ENCODE data around the gene BNC2.
"Not testable (repeated sequence)": the region's sequence is repeated elsewhere in the genome, so short reads cannot be mapped to it uniquely, and the experiment has no call there.

BNC2 gene

DNA sequence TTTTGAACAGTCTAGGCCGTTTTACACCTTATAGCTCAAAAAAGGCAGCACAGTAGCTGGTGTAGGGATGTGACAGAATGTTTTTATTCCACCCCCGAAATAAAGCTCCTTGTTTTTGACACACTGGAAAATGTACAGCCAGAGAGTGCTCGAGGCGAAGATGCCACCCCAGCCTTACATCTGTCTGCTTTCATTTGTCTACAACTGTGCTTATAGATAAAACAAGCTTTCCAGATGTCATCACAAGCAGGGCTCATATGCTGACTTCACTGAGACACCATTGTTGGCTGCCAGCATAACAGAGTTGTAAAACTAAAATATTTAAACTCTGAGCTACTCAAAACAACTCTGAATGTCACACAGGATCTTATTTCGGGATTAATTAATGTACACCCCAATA is 386.3 kb downstream of the BNC2 start:
- DNase-seq, result no peak

GRCh38 chr9:16482764-16483163 is 387.7 kb downstream of the BNC2 start:
- no peak for DNase-seq

DNA sequence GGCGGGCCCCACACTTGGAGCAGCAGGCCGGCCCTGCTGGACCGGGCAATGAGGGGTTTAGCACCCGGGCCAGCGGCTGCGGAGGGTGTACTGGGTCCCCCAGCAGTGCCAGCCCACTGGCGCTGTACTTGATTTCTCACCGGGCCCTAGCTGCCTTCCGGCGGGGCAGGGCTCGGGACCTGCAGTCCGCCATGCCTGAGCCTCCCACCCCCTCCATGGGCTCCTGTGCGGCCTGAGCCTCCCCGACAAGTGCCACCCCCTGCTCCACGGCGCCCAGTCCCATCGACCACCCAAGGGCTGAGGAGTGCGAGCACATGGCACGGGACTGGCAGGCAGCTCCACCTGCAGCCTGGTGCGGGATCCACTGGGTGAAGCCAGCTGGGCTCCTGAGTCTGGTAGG is 389.9 kb downstream of the BNC2 start:
- DNase-seq, result not testable (repeated sequence)

GRCh38 chr9:16475996-16476395 is 394.5 kb downstream of the BNC2 start:
- no peak for DNase-seq

- DNase-seq, result no peak
These were observed 395.2 kb downstream of the BNC2 start for GRCh38 chr9:16475257-16475656.

GRCh38 chr9:16469184-16469583 is 401.3 kb downstream of the BNC2 start:
- no peak for DNase-seq

DNA sequence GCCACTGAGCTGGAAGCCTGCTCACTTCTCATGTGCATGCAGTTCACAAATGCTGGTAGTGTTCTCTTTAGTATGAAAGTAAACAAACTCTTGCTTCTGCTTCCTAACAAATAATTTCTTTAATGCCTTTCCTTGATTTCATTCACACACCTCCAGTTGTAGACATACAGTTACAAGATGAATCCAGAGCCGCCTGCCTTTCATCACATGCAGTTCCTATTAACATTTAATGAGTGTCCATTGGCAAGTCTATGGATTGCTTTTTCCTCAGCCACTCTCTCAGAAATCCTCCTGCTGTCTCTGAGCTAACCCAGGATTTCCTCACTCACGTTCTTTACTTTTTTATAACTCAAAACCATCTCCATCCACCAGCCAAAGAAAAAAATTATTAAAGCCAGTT is 408.6 kb downstream of the BNC2 start:
- no peak for DNase-seq

DNA sequence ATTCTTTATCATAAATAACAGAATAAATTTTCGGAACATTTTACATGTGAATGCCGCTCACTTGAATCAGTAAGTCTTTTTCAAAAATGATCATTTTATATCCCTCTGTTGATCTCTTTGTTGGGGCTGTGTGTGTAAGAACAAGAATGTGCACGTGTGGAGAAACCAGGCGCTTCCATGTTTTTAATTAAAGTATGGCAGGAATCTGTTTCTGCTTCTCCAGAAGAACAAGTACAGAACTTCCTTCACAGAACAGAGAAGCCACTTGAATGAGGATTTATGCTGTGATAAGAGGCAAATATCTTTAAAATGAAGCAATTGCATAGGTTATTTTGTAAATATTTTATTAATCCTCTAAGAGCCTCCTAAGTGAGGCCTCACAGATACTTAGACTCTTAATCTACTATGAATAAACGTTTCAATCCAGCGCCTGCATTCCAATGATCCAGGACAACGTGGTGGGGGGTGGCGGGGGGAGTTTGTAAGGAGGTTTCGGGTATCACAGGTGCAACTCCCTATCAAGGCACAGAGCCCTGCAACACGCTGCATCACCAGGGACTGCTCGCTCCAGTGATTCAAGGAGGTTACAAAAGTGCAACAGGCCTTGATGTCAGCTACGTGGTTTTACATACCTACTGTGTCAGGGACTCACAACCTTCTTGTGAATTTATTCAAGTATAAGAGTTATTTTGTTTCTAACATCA is 409.2 kb downstream of the BNC2 start:
- no peak for DNase-seq

DNA sequence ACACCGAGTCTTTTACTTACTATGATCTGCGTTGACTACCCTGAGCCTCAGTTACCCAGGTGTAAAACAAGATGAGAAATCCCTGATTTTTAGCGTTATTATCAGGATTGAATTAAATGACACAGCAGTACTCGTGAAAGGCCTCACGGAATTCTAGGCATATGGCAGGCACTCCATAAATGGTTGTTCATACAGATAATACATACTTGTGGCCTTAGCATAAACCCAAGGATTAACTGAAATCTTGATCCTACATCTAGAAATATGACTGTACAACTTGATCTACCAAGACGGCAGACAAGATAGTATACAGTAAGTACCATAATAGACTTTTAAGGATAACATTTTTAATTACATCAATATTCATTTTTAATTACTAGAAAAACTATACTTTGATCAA is 409.8 kb downstream of the BNC2 start:
- DNase-seq, result no peak

DNA sequence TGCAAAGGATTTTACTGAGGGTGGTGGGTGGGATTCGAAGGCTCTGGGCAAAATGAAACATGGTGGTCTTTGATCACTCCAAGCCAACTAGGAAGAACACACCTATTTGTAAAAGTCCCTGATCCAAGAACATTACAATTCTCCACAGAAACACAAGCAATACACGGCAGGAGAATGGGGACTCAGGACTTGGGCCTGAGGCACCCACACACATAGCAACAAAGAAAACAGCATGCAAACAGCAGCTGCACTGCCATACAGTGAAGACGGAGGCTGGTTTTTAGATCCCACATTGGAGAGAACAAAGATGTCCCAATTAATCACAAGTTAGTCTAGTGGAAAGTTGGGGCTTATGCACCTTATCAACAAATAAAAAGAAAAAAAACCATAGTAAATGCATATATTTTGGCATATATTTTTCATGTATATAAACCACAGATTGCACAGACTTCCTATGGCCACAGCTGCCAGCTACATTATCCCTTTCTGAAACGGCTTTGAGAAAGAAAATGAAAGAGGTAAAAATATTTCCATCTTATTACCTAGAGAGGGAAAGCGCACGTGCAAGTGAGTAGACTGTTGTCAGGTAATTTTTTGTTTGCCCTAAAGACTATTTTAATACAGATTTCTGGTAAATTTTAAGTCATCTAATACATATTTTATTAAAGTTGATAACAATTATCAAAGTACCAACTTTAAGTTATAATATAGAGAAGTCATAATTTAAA is 410.9 kb downstream of the BNC2 start:
- no peak for DNase-seq

DNA sequence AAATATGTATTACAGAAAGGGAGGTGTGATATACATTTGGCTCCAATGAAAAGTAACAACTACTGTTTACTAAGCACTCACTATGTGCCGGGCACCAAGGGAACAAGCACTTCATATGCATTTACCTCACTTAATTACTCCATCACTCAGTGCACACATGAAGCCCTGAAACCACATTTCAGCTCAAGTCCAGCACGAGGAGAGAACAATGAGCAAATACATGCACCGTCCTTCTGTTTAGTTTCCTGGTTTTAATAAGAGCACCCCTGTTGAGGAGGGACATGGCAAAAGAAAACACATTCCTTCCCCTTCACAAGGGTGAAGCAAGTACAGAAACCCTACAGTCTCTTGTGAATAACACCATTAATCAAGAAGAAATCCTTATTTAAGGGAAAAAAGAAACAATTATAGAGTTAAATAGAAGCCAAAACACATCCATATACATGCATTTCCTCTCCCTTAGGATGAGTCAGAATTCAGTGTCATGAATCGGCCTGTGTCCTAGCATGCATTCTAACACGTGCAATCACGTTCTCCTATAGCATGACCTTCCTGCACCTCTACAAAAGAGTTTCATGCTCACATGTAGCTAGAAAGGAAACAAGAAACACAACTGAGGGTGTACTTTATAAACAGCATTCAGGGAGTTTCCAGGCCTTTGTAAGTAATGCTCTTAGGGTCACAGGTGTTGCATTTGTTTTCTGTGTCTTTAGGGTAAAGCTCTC is 411.6 kb downstream of the BNC2 start:
- DNase-seq, result no peak

DNA sequence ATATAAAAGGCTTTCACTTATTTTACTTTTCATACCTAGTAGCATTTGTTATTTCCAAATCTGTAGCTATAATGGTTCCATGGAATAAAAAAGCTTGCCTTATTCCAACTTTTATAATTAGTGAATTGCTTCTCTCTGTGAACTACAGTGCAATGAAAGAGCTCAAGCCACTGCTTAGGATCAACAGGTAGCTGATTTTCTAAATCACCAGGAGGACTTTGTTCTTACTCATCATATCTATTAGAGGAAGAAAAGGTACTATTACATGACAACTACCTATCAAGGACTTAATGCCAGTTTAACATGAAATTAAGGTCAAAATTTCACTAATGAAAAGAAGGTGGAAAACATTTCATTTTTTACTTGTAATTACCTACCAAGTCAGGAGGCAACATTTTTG is 414.6 kb downstream of the BNC2 start:
- DNase-seq, result no peak

DNA sequence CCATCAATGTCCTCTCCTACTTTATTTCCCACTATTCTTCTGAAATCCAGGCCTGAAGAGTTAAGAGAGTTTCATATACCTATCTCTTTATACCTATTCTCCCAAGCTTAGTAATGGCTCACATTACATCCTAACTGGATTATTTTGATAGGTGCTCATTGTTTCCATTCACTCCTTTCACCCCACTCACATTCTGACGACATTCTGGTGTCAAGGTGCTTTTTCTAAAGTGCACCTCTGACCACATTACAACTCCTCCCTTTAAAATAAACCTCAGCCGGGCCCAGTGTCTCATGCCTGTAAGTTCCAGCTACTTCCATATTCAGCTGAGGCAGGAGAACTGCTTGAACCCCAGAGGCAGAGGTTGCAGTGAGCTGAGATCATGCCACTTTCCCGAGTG is 417.1 kb downstream of the BNC2 start:
- DNase-seq, result no peak

- no peak for DNase-seq
These were observed 419.9 kb downstream of the BNC2 start for GRCh38 chr9:16450578-16450977.

- DNase-seq, result no peak
These were observed 420.4 kb downstream of the BNC2 start for GRCh38 chr9:16450043-16450442.

DNA sequence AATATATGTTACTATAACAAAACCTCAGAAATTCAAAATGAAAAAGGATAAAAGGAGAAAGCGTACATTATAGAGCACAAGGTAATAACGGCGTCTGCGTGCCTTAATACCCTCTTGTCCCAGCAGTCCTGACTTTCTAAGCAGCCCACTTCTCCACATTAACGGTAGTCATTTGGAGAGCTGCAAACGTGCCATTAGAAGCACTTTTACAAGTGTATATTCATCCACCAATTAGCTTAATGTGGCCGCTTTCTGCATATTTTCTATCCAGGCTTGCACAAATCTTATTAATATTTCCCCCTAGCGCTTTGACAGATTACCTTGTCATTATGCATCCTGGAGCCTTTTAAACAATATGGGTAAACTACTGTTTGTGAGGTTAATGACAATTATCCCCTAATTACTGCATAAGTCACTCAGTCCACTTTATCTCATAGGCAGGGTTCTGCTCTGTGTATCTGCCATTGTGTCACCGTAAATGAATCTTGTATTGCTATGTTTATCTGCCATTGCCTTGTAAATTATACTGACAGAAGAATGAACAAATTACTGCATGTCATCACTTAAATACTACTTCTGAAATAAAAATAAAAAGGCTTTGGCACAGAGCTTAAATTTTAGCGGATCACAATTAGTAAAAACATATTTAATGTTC is 421.3 kb downstream of the BNC2 start:
- no peak for DNase-seq

- DNase-seq, result no peak
These were observed 422.5 kb downstream of the BNC2 start for GRCh38 chr9:16447946-16448345.

DNA sequence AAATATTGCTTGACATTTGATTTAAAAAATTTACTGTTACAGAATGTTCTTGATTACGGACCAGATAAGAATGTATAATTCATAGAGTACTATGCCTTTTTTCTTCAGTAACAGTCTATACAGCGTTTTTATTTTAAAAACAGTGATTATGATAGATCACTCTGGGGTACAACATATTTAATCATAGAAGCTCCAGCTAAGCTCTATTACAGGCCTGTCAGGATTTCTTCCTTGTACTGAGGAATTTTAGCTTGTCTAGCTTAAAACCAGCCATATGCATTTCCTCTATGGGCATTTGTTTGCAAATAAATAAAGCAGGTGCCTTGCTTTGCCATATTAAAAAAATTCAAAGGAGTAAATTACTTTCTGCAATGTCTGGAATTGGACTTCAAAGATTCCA is 423.8 kb downstream of the BNC2 start:
- no peak for DNase-seq

DNA sequence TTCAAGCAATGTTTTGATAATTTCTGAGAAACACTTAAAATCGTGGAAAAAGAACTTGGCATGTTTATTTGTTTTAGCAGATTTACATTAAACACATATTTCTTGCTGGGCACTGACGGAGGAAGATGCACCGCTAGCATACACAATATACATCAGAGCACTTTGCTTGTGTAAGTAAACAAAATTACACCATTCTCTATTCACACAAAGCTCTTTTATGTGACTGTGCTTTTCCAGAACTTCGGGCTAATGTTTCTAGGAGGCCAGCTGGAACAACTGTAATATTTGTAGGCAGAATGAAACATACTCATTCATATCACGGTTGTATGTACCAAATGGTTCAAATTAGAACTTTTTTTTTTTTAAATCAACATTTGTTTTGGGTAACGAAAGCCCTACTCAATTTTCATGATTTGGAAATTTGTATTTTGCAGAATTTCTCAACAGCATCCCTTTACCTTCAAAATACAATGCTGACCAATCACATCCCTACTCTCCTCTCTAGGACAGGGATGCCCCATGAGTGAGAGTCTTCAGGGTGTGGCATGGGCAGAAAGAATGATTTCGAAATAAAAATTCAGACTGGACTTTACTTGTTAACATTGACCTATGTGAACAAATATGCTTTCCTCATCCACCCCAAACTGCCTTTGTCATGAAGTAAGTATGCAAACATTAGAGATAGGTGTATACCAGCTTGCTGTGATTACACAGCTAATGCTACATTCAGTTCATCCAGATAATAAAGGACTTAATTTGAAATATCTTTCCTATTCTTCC is 425.1 kb downstream of the BNC2 start:
- DNase-seq, result no peak

DNA sequence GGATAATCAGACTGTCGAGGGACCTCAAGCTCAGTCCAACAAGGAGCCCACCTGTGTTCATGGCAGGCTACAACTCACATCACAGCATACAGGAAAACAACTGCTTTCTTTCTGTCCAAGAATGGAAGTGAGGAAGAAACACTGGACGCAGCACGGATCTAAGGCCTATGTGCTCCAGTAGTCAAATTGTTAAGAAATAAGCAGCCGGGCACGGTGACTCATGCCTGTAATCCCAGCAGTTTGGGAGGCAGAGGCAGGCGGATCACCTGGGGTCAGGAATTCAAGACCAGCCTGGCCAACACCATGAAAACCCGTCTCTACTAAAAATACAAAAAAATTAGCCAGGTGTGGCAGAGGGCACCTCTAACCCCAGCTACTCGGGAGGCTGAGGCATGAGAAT is 427.8 kb downstream of the BNC2 start:
- no peak for DNase-seq

- DNase-seq, result no peak
These were observed 428.7 kb downstream of the BNC2 start for GRCh38 chr9:16441791-16442190.

GRCh38 chr9:16438831-16439230 is 431.6 kb downstream of the BNC2 start:
- not testable (repeated sequence) for DNase-seq

DNA sequence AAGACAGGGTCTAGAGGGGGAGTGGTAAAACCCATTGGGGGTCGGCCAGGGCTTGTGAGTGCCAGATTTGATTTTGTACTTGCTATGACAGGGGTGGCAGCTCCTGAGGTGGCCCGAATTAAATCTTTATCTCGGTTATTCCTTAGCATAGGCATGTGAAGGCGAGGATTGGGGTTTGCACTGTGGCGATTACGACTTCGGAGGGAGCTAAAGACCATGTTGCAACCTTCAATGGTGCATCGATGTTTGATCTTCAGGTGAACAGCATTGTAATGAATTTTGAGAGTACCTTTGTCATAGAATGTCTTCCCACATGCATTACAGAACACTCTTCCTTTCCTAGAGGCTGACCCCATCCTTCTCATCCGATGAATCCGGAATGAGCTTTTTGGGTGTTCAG is 433.9 kb downstream of the BNC2 start:
- DNase-seq, result no peak
